ENCODE measurements around the gene ZNF280D. TPM values are rescaled to one million over a fixed set of nuclear protein-coding genes. Genes with fewer than 3 reads are reported as not detected.

ZNF280D gene
- total RNA-seq, 1 experiment from 2014 or later, result 21.5 TPM

DNA sequence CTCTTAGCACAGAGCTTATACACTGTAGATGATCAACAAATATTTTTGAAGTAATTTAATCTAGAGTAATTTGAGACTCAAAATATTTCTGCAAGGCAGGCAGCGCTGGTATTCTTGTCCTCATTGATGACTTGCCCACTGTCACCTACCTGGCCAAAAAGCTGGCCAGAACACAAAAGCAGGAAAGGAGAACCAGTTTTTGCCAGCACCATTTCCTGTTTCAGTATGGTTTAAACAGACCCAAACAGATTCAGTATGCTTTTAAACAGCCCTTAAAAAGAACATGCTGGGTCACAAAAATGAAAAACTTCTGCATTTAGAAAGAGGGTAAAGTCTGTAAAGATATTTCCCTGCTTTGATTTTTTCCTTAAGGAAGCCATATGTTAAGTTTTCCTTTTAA is 42.3 kb upstream of the ZNF280D start:
- BruUV-seq (replicated peaks), result no TSS peak
- Histone ChIP-seq H3K4me3 (ENCODE audit: low read depth in 2 of 2, low read length in 2 of 2) (no peak overlapping the region), H3K27ac (ENCODE audit: low read length) (no peak overlapping the region), H3K9me3 (ENCODE audit: control insufficient read depth, insufficient read depth, low read depth, low read length) (no peaks in the 10 kb centered on the region), H3K4me1 (ENCODE audit: control insufficient read depth, insufficient read depth, low read length) (no peaks in the 10 kb centered on the region), H3K36me3 (ENCODE audit: control insufficient read depth, insufficient read depth, low read length) (no peaks in the 10 kb centered on the region), H3K27me3 (ENCODE audit: control insufficient read depth, insufficient read depth, low read length) (peaks cover 10% of the 10 kb centered on the region)
- TF ChIP-seq CTCF (IDR thresholded peaks at IDR 0.05) (no peak), REST (IDR thresholded peaks at IDR 0.05; ENCODE audit: insufficient read depth in 1 of 2, low read depth in 2 of 2, low read length in 1 of 2) (no peak), TCF7L2 (IDR thresholded peaks at IDR 0.05; ENCODE audit: low read depth, low read length) (no peak), POLR2AphosphoS5 (IDR thresholded peaks at IDR 0.05; ENCODE audit: low read depth, low read length) (no peak), SIN3A (IDR thresholded peaks at IDR 0.05; ENCODE audit: borderline replicate concordance, insufficient read depth, low read depth, low read length) (no peak)
- intact Hi-C loops (cut with micrococcal nuclease; ENCODE audit: unreplicated experiment) (no loop called here), in situ Hi-C loops (cut with HindIII; ENCODE audit: low pct_unique_long_range_greater_than_20kb, low sequenced_read_pairs) (no loop called here)
- ATAC-seq, result no peak
- CTCF ChIA-PET, result no interaction called here
- no peak for DNase-seq (ENCODE audit: low read depth, low spot score)
- POLR2A ChIA-PET, result no interaction called here

DNA sequence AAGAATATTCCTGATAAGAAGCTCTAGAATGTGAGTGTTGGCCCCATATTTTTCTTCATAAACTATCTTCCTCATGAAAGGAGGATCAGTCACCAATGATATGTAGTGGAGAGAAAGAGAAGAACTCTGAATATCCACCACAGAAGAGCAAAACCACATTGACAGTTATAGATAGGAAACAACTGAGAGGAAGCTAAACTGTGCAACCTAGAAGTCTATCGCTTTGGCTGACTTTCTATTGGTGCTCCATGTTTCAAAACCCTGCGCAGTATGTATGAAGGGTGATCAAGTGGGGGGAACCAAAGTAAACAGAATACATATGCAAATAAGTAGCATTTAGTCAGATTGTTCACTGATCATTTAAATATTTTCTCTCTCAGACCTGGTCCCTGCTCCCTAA is 41.0 kb upstream of the ZNF280D start:
- CTCF ChIA-PET, result no interaction called here
- BruUV-seq (replicated peaks), result no TSS peak
- DNase-seq (ENCODE audit: low read depth, low spot score), result no peak
- in situ Hi-C loops (cut with HindIII; ENCODE audit: low pct_unique_long_range_greater_than_20kb, low sequenced_read_pairs) (no loop called here), intact Hi-C loops (cut with micrococcal nuclease; ENCODE audit: unreplicated experiment) (no loop called here)
- Histone ChIP-seq H3K36me3 (ENCODE audit: control insufficient read depth, insufficient read depth, low read length) (no peaks in the 10 kb centered on the region), H3K4me3 (ENCODE audit: low read depth in 2 of 2, low read length in 2 of 2) (no peak overlapping the region), H3K27ac (ENCODE audit: low read length) (no peak overlapping the region), H3K27me3 (ENCODE audit: control insufficient read depth, insufficient read depth, low read length) (peaks cover 10% of the 10 kb centered on the region), H3K9me3 (ENCODE audit: control insufficient read depth, insufficient read depth, low read depth, low read length) (no peaks in the 10 kb centered on the region), H3K4me1 (ENCODE audit: control insufficient read depth, insufficient read depth, low read length) (no peaks in the 10 kb centered on the region)
- POLR2A ChIA-PET, result no interaction called here
- ATAC-seq, result no peak
- TF ChIP-seq TCF7L2 (IDR thresholded peaks at IDR 0.05; ENCODE audit: low read depth, low read length), result no peak
- no peak for TF ChIP-seq REST (IDR thresholded peaks at IDR 0.05; ENCODE audit: insufficient read depth in 1 of 2, low read depth in 2 of 2, low read length in 1 of 2)
- no peak for TF ChIP-seq SIN3A (IDR thresholded peaks at IDR 0.05; ENCODE audit: borderline replicate concordance, insufficient read depth, low read depth, low read length)
- TF ChIP-seq POLR2AphosphoS5 (IDR thresholded peaks at IDR 0.05; ENCODE audit: low read depth, low read length), result no peak
- TF ChIP-seq CTCF (IDR thresholded peaks at IDR 0.05), result no peak

All from Panc1 (cell line).